Bronchial epithelial cell (primary cell): Measurements from ENCODE around the gene SMAP2. TPM values are rescaled to one million over a fixed set of nuclear protein-coding genes. Genes with fewer than 3 reads are reported as not detected.

Experiments
- DNase-seq: peaks from one replicate; pipeline ENCODE4 v3.0.0-alpha.2; 2010; ENCODE audit warnings: low read depth
- FAIRE-seq: peaks from 2 replicates; lab custom pipeline; 2011; peaks lifted over from hg19 to GRCh38; lab: Jason Lieb, UNC
- H3K27me3 ChIP-seq: 2 replicates; pipeline ENCODE4 v1.5.1; 2011; ENCODE audit warnings: low read length; ENCODE audit not compliant: control insufficient read depth, insufficient read depth
- H3K36me3 ChIP-seq: 2 replicates; pipeline ENCODE4 v1.5.1; 2011; ENCODE audit warnings: low read length; ENCODE audit not compliant: control insufficient read depth, insufficient read depth
- H3K4me3 ChIP-seq: 2 replicates; pipeline ENCODE4 v1.5.1; 2011; ENCODE audit warnings: mild to moderate bottlenecking, low read depth, low read length, control low read depth
- CTCF ChIP-seq: IDR thresholded peaks from 2 replicates; pipeline ENCODE4 v1.5.1; 2011; ENCODE audit warnings: mild to moderate bottlenecking, moderate library complexity, low read length, control low read depth, inconsistent platforms; ENCODE audit not compliant: insufficient read depth, severe bottlenecking
- total RNA-seq: library from RNA; depleted of rRNA; stranded (reverse); fragments of >200 nt; gene quantifications from 2 replicates; pipeline ENCODE4 v1.2.1, GENCODE V29; 2014

The SMAP2 gene
- total RNA-seq, 1 donor from 2014 or later: 4.2 TPM

GRCh38 chr1:40395190-40396175, 22.0 kb downstream of the SMAP2 start:
- Histone ChIP-seq H3K27me3 (no peaks in the 10 kb centered on the region), H3K4me3 (no peak overlapping the region), H3K36me3 (no peaks in the 10 kb centered on the region)
- DNase-seq (no peak), FAIRE-seq (no peak)
- TF ChIP-seq CTCF: no peak

GRCh38 chr1:40396420-40396819, 22.9 kb downstream of the SMAP2 start:
- no peaks in the 10 kb centered on the region for H3K27me3 ChIP-seq
- DNase-seq (no peak), FAIRE-seq (no peak)
- H3K36me3 ChIP-seq: no peaks in the 10 kb centered on the region
- no peak overlapping the region for H3K4me3 ChIP-seq
- TF ChIP-seq CTCF: no peak

GRCh38 chr1:40397258-40397657, 23.7 kb downstream of the SMAP2 start:
- H3K36me3 ChIP-seq: no peaks in the 10 kb centered on the region
- no peak for FAIRE-seq
- DNase-seq: no peak
- no peak for TF ChIP-seq CTCF
- H3K27me3 ChIP-seq: no peaks in the 10 kb centered on the region
- H3K4me3 ChIP-seq: no peak overlapping the region

- TF ChIP-seq CTCF: no peak
- Histone ChIP-seq H3K27me3 (no peaks in the 10 kb centered on the region), H3K4me3 (no peak overlapping the region), H3K36me3 (no peaks in the 10 kb centered on the region)
- DNase-seq (no peak), FAIRE-seq (no peak)
Observed at GRCh38 chr1:40399984-40400704, 26.6 kb downstream of the SMAP2 start.

GRCh38 chr1:40401473-40402201, 28.1 kb downstream of the SMAP2 start:
- no peak for TF ChIP-seq CTCF

More at GRCh38 chr1:40401473-40402201, 28.1 kb downstream of the SMAP2 start:
- no peak overlapping the region for H3K4me3 ChIP-seq
- no peaks in the 10 kb centered on the region for H3K36me3 ChIP-seq
- DNase-seq (no peak), FAIRE-seq (no peak)
- H3K27me3 ChIP-seq: no peaks in the 10 kb centered on the region
